Activated naive CD4-positive, alpha-beta T cell treated with anti-CD3 and anti-CD28 coated beads, Interleukin-2, amount 50 U/mL, for 16 hours (primary cell): ENCODE results near the gene MYBPHL.

Source experiments
- DNase-seq: peaks from one replicate; pipeline ENCODE4 v3.0.0-alpha.2; 2020

MYBPHL gene

GRCh38 chr1:109250454-109251276, 56.1 kb downstream of the MYBPHL start:
- no peak for DNase-seq

- no peak for DNase-seq
These were observed 57.0 kb downstream of the MYBPHL start for GRCh38 chr1:109249654-109250401.

- peak; percentile 65 for DNase-seq
These were observed 57.8 kb downstream of the MYBPHL start, which contains the start of gene CELSR2 for GRCh38 chr1:109248797-109249629. Gene CELSR2 (plus strand): TSS chr1:109249539. CDS start chr1:109250080, 541 bp downstream.

- no peak for DNase-seq
These were observed 58.4 kb downstream of the MYBPHL start for GRCh38 chr1:109248444-109248796.

- DNase-seq: no peak
These were observed 59.1 kb downstream of the MYBPHL start for GRCh38 chr1:109247401-109248365.

- DNase-seq: no peak
These were observed 60.7 kb downstream of the MYBPHL start for GRCh38 chr1:109246141-109246551.

- DNase-seq: no peak
These were observed 62.8 kb downstream of the MYBPHL start for GRCh38 chr1:109243860-109244552.

GRCh38 chr1:109243221-109243620, 63.6 kb downstream of the MYBPHL start:
- DNase-seq: no peak

GRCh38 chr1:109242387-109242786, 64.4 kb downstream of the MYBPHL start:
- DNase-seq: no peak
